Measurements from ENCODE around the gene GTF2F2. TPM values are rescaled to one million over a fixed set of nuclear protein-coding genes. Genes with fewer than 3 reads are reported as not detected.

The GTF2F2 gene
- total and polyA plus RNA-seq, 2 donors (not counting 3 experiments of a cell fraction or from before 2014, with no cell fraction given): 7.5 to 23.6 TPM

DNA sequence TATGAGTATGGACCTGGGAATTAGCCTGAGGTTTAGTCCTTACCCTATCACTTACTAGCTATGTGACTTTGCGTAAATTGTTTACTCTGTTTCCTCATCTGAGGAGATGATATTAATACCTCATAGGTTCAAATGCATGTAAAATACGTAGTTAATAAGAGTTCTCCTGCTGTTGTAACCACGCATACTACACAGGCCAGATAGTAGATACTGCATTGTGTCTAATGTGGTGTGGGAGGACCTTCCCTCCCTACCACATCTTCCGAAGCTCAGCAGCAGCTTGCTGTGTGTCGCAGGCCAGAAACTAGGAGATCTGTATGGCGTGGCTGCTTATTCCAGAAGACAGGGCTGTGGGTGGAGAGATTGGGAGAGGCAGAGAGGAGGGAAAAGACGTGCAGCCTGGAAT is 23.0 kb downstream of the GTF2F2 start:
- H3K9me1 ChIP-seq (replicated peaks; ENCODE audit: control insufficient read depth, extremely low read depth, insufficient read depth, low read length): no peaks in the 10 kb centered on the region
- DNase-seq (ENCODE audit: low read depth, low spot score) (no peak), FAIRE-seq (no peak)
- CTCF ChIA-PET: interaction anchor here (1.1 to 1.5 kb wide), 4 partner anchors 9 to 84 kb away, joined by 3 read pairs; partner anchors contain the start of gene KCTD4
- no peak overlapping the region for H2AFZ ChIP-seq (ENCODE audit: low read depth, low read length)
- H3K79me2 ChIP-seq (ENCODE audit: control insufficient read depth, insufficient read depth, low read length): peaks cover 44% of the 10 kb centered on the region
- no peak overlapping the region for H3K4me3 ChIP-seq (replicated peaks in 1 of 3; ENCODE audit: insufficient read depth in 1 of 3, low read depth in 1 of 3, low read length in 3 of 3)
- H4K20me1 ChIP-seq (replicated peaks; ENCODE audit: control insufficient read depth, extremely low read depth, insufficient read depth, low read length): no peaks in the 10 kb centered on the region
- peaks cover 6% of the 10 kb centered on the region for H3K4me1 ChIP-seq (ENCODE audit: control insufficient read depth, extremely low read depth, insufficient read depth, low read length)
- H3K36me3 ChIP-seq (ENCODE audit: control insufficient read depth in 2 of 2, extremely low read depth in 1 of 2, insufficient read depth in 2 of 2, low read length in 2 of 2): no peaks in the 10 kb centered on the region
- no peak overlapping the region for H3K9ac ChIP-seq (replicated peaks; ENCODE audit: extremely low read depth, insufficient read depth, low read length)
- H3K9me3 ChIP-seq (replicated peaks; ENCODE audit: control insufficient read depth, insufficient read depth, low read length): no peaks in the 10 kb centered on the region
- no peak overlapping the region for H3K27ac ChIP-seq (ENCODE audit: insufficient read depth, low read depth, low read length)
- dilution Hi-C loops (cut with MboI; ENCODE audit: extremely low pct_ligation_motif_present, low sequenced_read_pairs) (no loop called here), intact Hi-C loops (cut with micrococcal nuclease) (no loop called here)
- no peaks in the 10 kb centered on the region for H3K27me3 ChIP-seq (ENCODE audit: control insufficient read depth in 2 of 2, insufficient read depth in 2 of 2, low read length in 2 of 2)
- BruUV-seq (replicated peaks): no TSS peak
- no peak overlapping the region for H3K4me2 ChIP-seq (ENCODE audit: insufficient read depth, low read length)
- TF ChIP-seq POLR2A (IDR thresholded peaks at IDR 0.05; ENCODE audit: low read depth, low read length) (no peak), FOS (IDR thresholded peaks at IDR 0.05; ENCODE audit: borderline replicate concordance, insufficient read depth, low read length) (no peak), GATA2 (IDR thresholded peaks at IDR 0.05; ENCODE audit: insufficient read depth, insufficient read length, low read depth, low read length) (no peak), MYC (IDR thresholded peaks at IDR 0.05; ENCODE audit: low read depth, low read length) (no peak), POLR2AphosphoS5 (IDR thresholded peaks at IDR 0.05; ENCODE audit: insufficient read depth, low read depth, low read length) (no peak), JUN (IDR thresholded peaks at IDR 0.05; ENCODE audit: borderline replicate concordance, insufficient read depth, insufficient read length, low read depth) (no peak), EZH2 (IDR thresholded peaks at IDR 0.05; ENCODE audit: borderline replicate concordance, low read depth, low read length, severe bottlenecking) (no peak)
- TF ChIP-seq, protein P1, sequence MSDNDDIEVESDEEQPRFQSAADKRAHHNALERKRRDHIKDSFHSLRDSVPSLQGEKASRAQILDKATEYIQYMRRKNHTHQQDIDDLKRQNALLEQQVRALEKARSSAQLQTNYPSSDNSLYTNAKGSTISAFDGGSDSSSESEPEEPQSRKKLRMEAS (IDR thresholded peaks at IDR 0.05; ENCODE audit: insufficient read depth, insufficient read length): no peak
- TF ChIP-seq, protein P2, sequence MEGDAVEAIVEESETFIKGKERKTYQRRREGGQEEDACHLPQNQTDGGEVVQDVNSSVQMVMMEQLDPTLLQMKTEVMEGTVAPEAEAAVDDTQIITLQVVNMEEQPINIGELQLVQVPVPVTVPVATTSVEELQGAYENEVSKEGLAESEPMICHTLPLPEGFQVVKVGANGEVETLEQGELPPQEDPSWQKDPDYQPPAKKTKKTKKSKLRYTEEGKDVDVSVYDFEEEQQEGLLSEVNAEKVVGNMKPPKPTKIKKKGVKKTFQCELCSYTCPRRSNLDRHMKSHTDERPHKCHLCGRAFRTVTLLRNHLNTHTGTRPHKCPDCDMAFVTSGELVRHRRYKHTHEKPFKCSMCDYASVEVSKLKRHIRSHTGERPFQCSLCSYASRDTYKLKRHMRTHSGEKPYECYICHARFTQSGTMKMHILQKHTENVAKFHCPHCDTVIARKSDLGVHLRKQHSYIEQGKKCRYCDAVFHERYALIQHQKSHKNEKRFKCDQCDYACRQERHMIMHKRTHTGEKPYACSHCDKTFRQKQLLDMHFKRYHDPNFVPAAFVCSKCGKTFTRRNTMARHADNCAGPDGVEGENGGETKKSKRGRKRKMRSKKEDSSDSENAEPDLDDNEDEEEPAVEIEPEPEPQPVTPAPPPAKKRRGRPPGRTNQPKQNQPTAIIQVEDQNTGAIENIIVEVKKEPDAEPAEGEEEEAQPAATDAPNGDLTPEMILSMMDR (IDR thresholded peaks at IDR 0.05; ENCODE audit: extremely low read depth in 1 of 2, insufficient read depth in 1 of 2, low read depth in 1 of 2, low read length in 2 of 2): no peak
- POLR2A ChIA-PET: no interaction called here
